Lung (tissue), 12 donors: ENCODE results near the gene SETD7. TPM values are rescaled to one million over a fixed set of nuclear protein-coding genes. Genes with fewer than 3 reads are reported as not detected.

Experiments
- ATAC-seq: fragments of 200-7000 bp; cut with Tn5 transposase; one replicate; pipeline ENCODE4 v1.9.1; 2020; ENCODE audit warnings: moderate number of reproducible peaks; ENCODE audit not compliant: insufficient read depth, low FRiP score
- DNase-seq, 3 donors: peaks; one replicate each; pipeline ENCODE4 v3.0.0-alpha.2; 2013 to 2017
- H3K27ac ChIP-seq, 2 donors: one replicate each; pipeline ENCODE4 v1.5.1; 2013; ENCODE audit warnings: mild to moderate bottlenecking in 2 of 2, moderate library complexity in 2 of 2, control low read depth in 1 of 2, inconsistent platforms in 1 of 2, low read depth in 1 of 2, low read length in 1 of 2
- H3K27me3 ChIP-seq, 3 donors: one replicate each; pipeline ENCODE4 v1.5.1; 2013; ENCODE audit warnings: low read length in 2 of 3; ENCODE audit not compliant: control insufficient read depth in 3 of 3, insufficient read depth in 3 of 3
- H3K36me3 ChIP-seq, 4 donors: one replicate each; pipeline ENCODE4 v1.5.1; 2013; ENCODE audit warnings: low read length in 4 of 4, mild to moderate bottlenecking in 1 of 4, moderate library complexity in 1 of 4; ENCODE audit not compliant: control insufficient read depth in 4 of 4, insufficient read depth in 4 of 4
- H3K4me1 ChIP-seq, 5 donors: one replicate each; pipeline ENCODE4 v1.5.1; 2013; ENCODE audit warnings: low read length in 5 of 5, mild to moderate bottlenecking in 2 of 5, moderate library complexity in 1 of 5; ENCODE audit not compliant: control insufficient read depth in 5 of 5, insufficient read depth in 5 of 5
- H3K4me3 ChIP-seq: one replicate; pipeline ENCODE4 v1.5.1; 2013; ENCODE audit warnings: mild to moderate bottlenecking, control low read depth, moderate library complexity
- H3K9ac ChIP-seq, 2 donors: one replicate each; pipeline ENCODE4 v1.5.1; 2013; ENCODE audit warnings: low read length in 2 of 2, control low read depth in 1 of 2; ENCODE audit not compliant: insufficient read depth in 1 of 2
- H3K9me3 ChIP-seq, 4 donors: one replicate each; pipeline ENCODE4 v1.5.1; 2013; ENCODE audit warnings: low read length in 3 of 4, mild to moderate bottlenecking in 1 of 4, moderate library complexity in 1 of 4; ENCODE audit not compliant: control insufficient read depth in 4 of 4, insufficient read depth in 3 of 4
- WGBS, 2 donors: extraction: QIAGEN DNeasy Blood & Tissue Kit; methylation state at CpG; one replicate each; pipeline ENCODE4 v1.1.7; 2013; 5-methylcytosine and 5-hydroxymethylcytosine counted together
- polyA plus RNA-seq, 2 donors: library from polyadenylated mRNA; stranded (reverse); fragments of 200-250 nt; gene quantifications; one replicate each; pipeline ENCODE4 v1.2.1, GENCODE V29; 2013
- total RNA-seq, 2 donors: library from RNA; depleted of rRNA in 1 of 2; stranded (reverse); fragments of >200 nt in 1 of 2; gene quantifications; one replicate each; pipeline ENCODE4 v1.2.1, GENCODE V29; 2014 to 2021
- TF ChIP-seq, protein P1 (sequence below): IDR thresholded peaks from 2 replicates; pipeline ENCODE4 v1.5.1; 2012; ENCODE audit warnings: mild to moderate bottlenecking; ENCODE audit errors: control extremely low read depth, extremely low read depth
- donor health status: control.
- donor health status: control.
- donor health status: Bipolar disorder and iron deficiency.
- donor health status: healthy.
- donor health status: DM: yes; HTN: yes; CAD: no.

SETD7 gene
- total and polyA plus RNA-seq, 4 donors, result 8.9 to 35.7 (median 24.8) TPM

DNA sequence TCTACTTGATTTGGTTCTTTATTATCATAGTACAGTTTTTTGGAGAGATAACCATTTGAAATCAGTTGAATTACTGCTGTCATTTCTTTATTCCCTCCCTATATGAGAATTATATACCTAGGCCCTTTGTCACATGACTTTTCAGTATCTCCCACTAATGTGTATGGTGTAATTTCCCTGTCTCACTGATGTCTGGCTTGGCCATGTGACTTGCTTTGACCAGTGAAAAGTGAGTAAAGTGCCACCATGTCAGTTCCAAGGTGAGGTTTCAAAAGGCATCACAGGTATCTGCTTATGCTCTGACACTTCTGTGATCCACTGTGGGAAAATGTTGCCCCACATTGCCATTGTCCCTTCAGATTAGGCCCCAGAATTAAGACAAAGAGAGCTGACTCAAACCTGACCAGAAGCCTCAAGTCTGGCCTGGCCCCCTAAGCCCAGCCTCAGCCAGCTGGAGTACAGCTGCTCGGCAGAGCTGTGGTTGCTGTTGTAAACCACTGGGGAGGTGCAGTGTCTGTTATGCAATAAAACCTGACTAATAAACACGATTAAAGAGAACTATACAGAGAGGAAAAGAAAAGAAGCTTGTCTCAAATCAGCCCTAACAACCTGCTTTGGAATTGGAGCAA, 27.5 kb downstream of the SETD7 start:
- peak; percentile 70 to 86 (median 80) for DNase-seq
- Histone ChIP-seq H3K9me3 (no peaks in the 10 kb centered on the region), H3K27ac (peak overlapping the region in 1 of 2 donors; percentile 31), H3K4me3 (no peak overlapping the region), H3K4me1 (peaks cover 0 to 4% (median 0%) of the 10 kb centered on the region in 5 donors), H3K36me3 (peaks cover under 1 to 31% (median 19%) of the 10 kb centered on the region in 4 donors), H3K9ac (no peak overlapping the region), H3K27me3 (peaks cover 0 to 2% (median 0%) of the 10 kb centered on the region in 3 donors)
- peak; percentile 69 for ATAC-seq
- TF ChIP-seq, protein P1, sequence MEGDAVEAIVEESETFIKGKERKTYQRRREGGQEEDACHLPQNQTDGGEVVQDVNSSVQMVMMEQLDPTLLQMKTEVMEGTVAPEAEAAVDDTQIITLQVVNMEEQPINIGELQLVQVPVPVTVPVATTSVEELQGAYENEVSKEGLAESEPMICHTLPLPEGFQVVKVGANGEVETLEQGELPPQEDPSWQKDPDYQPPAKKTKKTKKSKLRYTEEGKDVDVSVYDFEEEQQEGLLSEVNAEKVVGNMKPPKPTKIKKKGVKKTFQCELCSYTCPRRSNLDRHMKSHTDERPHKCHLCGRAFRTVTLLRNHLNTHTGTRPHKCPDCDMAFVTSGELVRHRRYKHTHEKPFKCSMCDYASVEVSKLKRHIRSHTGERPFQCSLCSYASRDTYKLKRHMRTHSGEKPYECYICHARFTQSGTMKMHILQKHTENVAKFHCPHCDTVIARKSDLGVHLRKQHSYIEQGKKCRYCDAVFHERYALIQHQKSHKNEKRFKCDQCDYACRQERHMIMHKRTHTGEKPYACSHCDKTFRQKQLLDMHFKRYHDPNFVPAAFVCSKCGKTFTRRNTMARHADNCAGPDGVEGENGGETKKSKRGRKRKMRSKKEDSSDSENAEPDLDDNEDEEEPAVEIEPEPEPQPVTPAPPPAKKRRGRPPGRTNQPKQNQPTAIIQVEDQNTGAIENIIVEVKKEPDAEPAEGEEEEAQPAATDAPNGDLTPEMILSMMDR, result no peak
- 25 to 59% methylated on average over 2 of the region's 2 CpGs for WGBS, 2 donors

GRCh38 chr4:139526928-139527327, 29.1 kb downstream of the SETD7 start:
- Histone ChIP-seq H3K9ac (no peak overlapping the region), H3K4me3 (no peak overlapping the region), H3K27me3 (peaks cover 0 to 2% (median 0%) of the 10 kb centered on the region in 3 donors), H3K36me3 (peaks cover 10 to 30% (median 18%) of the 10 kb centered on the region in 4 donors), H3K9me3 (no peaks in the 10 kb centered on the region), H3K4me1 (peaks cover 0 to 4% (median 0%) of the 10 kb centered on the region in 5 donors), H3K27ac (no peak overlapping the region)
- 94% methylated on average over 2 of the region's 2 CpGs for WGBS, 2 donors
- ATAC-seq (no peak), DNase-seq (no peak)
- TF ChIP-seq, protein P1, result no peak

GRCh38 chr4:139525414-139525813, 30.6 kb downstream of the SETD7 start:
- H3K27ac ChIP-seq, result no peak overlapping the region
- no peaks in the 10 kb centered on the region for H3K9me3 ChIP-seq
- peaks cover 0 to 4% (median 3%) of the 10 kb centered on the region in 5 donors for H3K4me1 ChIP-seq
- H3K4me3 ChIP-seq, result no peak overlapping the region
- H3K27me3 ChIP-seq, result peaks cover 0 to 2% (median 0%) of the 10 kb centered on the region in 3 donors
- WGBS, 2 donors, result 17 to 28% methylated on average over 2 of the region's 2 CpGs
- ATAC-seq (no peak), DNase-seq (no peak)
- no peak overlapping the region for H3K9ac ChIP-seq
- TF ChIP-seq, protein P1, result no peak
- peaks cover 17 to 39% (median 26%) of the 10 kb centered on the region in 4 donors for H3K36me3 ChIP-seq
